H1 (cell line): ENCODE measurements around the gene MYO9A. TPM values are rescaled to one million over a fixed set of nuclear protein-coding genes. Genes with fewer than 3 reads are reported as not detected.

ENCODE experiments used
- CTCF ChIA-PET: fragments of 300-600 bp; sonication (Branson Sonifier 250); formaldehyde crosslinking; loops from one replicate; lab custom pipeline; 2021; ENCODE audit not compliant: partially characterized antibody; lab: Charles Lee
- POLR2A ChIA-PET: fragments of 300-600 bp; sonication (Branson Sonifier 250); formaldehyde crosslinking; loops from one replicate; lab custom pipeline; 2021; ENCODE audit warnings: inconsistent platforms; ENCODE audit not compliant: partially characterized antibody; lab: Charles Lee
- DNase-seq, 2 experiments: peaks; one replicate each; pipeline versions ENCODE4 v3.0.0 to v3.0.0-alpha.2; 2010 to 2022; ENCODE audit warnings: low spot score in 2 of 2, low read depth in 1 of 2, mixed read lengths in 1 of 2
- FAIRE-seq: peaks from 2 replicates; lab custom pipeline; 2011; peaks lifted over from hg19 to GRCh38; lab: Jason Lieb, UNC
- H2AFZ ChIP-seq: 2 replicates; pipeline ENCODE4 v1.8.1; 2012; ENCODE audit warnings: low read length, inconsistent platforms
- H2AK5ac ChIP-seq: 2 replicates; pipeline ENCODE4 v1.6.1; 2013; ENCODE audit warnings: low read depth, low read length
- H2BK120ac ChIP-seq: replicated peaks from 2 replicates; pipeline ENCODE3; 2013; ENCODE audit warnings: low read depth, low read length, inconsistent platforms
- H2BK12ac ChIP-seq: 2 replicates; pipeline ENCODE4 v1.6.1; 2013; ENCODE audit warnings: low read depth, low read length
- H2BK15ac ChIP-seq: 2 replicates; pipeline ENCODE4 v1.6.1; 2013; ENCODE audit warnings: low read length
- H2BK20ac ChIP-seq: 2 replicates; pipeline ENCODE4 v1.6.1; 2013; ENCODE audit warnings: low read length
- H2BK5ac ChIP-seq: 2 replicates; pipeline ENCODE4 v1.6.1; 2013; ENCODE audit warnings: low read depth, low read length
- H3K14ac ChIP-seq: 2 replicates; pipeline ENCODE4 v1.6.1; 2013; ENCODE audit warnings: inconsistent platforms; ENCODE audit not compliant: insufficient read length
- H3K18ac ChIP-seq: 2 replicates; pipeline ENCODE4 v1.6.1; 2013; ENCODE audit warnings: low read length; ENCODE audit errors: extremely low read depth
- H3K23ac ChIP-seq: 2 replicates; pipeline ENCODE4 v1.6.1; 2013; ENCODE audit warnings: inconsistent platforms; ENCODE audit not compliant: insufficient read length
- H3K23me2 ChIP-seq: 2 replicates; pipeline ENCODE4 v1.6.1; 2013; ENCODE audit warnings: low read depth, low read length
- H3K27ac ChIP-seq: 2 replicates; pipeline ENCODE4 v1.6.1; 2011; ENCODE audit warnings: low read depth, low read length, inconsistent platforms
- H3K27me3 ChIP-seq, 4 experiments: replicated peaks in 1 of 4; 1 replicate in 1 of 4; 2 replicates in 3 of 4; pipeline versions ENCODE4 v1.6.1 to v1.8.1; 2011 to 2013; ENCODE audit warnings: low read length in 3 of 4, mild to moderate bottlenecking in 3 of 4, inconsistent platforms in 2 of 4, mixed read lengths in 2 of 4, moderate library complexity in 1 of 4; ENCODE audit not compliant: control insufficient read depth in 3 of 4, insufficient read depth in 3 of 4; ENCODE audit errors: extremely low read depth in 1 of 4
- H3K36me3 ChIP-seq, 4 experiments: 2 replicates each; pipeline versions ENCODE4 v1.6.1 to v1.8.1; 2011 to 2013; ENCODE audit warnings: mild to moderate bottlenecking in 4 of 4, low read length in 3 of 4, moderate library complexity in 2 of 4, control low read depth in 1 of 4, inconsistent platforms in 1 of 4; ENCODE audit not compliant: insufficient read depth in 4 of 4, control insufficient read depth in 2 of 4
- H3K4ac ChIP-seq: replicated peaks from 2 replicates; pipeline ENCODE3; 2013; ENCODE audit warnings: low read length, low read depth, mixed read lengths, inconsistent platforms; ENCODE audit not compliant: insufficient read length
- H3K4me1 ChIP-seq, 4 experiments: replicated peaks in 1 of 4; 1 replicate in 1 of 4; 2 replicates in 3 of 4; pipeline versions ENCODE4 v1.6.1 to v1.8.1; 2011 to 2013; ENCODE audit warnings: low read length in 3 of 4, inconsistent platforms in 2 of 4, mixed read lengths in 1 of 4; ENCODE audit not compliant: insufficient read depth in 4 of 4, control insufficient read depth in 3 of 4
- H3K4me2 ChIP-seq, 2 experiments: 2 replicates each; pipeline versions ENCODE4 v1.6.1 to v1.8.1; 2011 to 2013; ENCODE audit warnings: low read depth in 2 of 2, low read length in 2 of 2, control low read depth in 1 of 2, inconsistent platforms in 1 of 2, mild to moderate bottlenecking in 1 of 2; ENCODE audit not compliant: insufficient read depth in 1 of 2
- H3K4me3 ChIP-seq, 4 experiments: fragments of 200-600, 300-600 bp in 1 of 4; sonication (generic), shearing (Covaris generic), sonication (Bioruptor Twin) in 1 of 4; 2 replicates each; pipeline versions ENCODE4 v1.5.1 to v1.8.1; 2011 to 2016; ENCODE audit warnings: low read length in 4 of 4, low read depth in 3 of 4, control low read depth in 2 of 4, inconsistent platforms in 2 of 4, mild to moderate bottlenecking in 2 of 4, mixed read lengths in 1 of 4, moderate library complexity in 1 of 4; ENCODE audit not compliant: insufficient read depth in 2 of 4; ENCODE audit errors: extremely low read depth in 1 of 4
- H3K56ac ChIP-seq: replicated peaks from 2 replicates; pipeline ENCODE3; 2013; ENCODE audit warnings: low read depth, mild to moderate bottlenecking, mixed read lengths, low read length, inconsistent platforms; ENCODE audit not compliant: insufficient read length
- H3K79me1 ChIP-seq: 2 replicates; pipeline ENCODE4 v1.6.1; 2013; ENCODE audit warnings: low read depth, low read length, control low read depth
- H3K79me2 ChIP-seq, 2 experiments: 2 replicates each; pipeline versions ENCODE4 v1.6.1 to v1.8.1; 2012 to 2013; ENCODE audit warnings: low read length in 2 of 2, mild to moderate bottlenecking in 2 of 2, inconsistent platforms in 1 of 2; ENCODE audit not compliant: insufficient read depth in 2 of 2, control insufficient read depth in 1 of 2
- H3K9ac ChIP-seq, 4 experiments: replicated peaks in 1 of 4; 1 replicate in 1 of 4; 2 replicates in 3 of 4; pipeline versions ENCODE4 v1.6.1 to v1.8.1; 2011 to 2013; ENCODE audit warnings: low read depth in 3 of 4, low read length in 3 of 4, control low read depth in 2 of 4, mild to moderate bottlenecking in 2 of 4, moderate library complexity in 2 of 4, inconsistent platforms in 1 of 4; ENCODE audit errors: extremely low read depth in 1 of 4
- H3K9me3 ChIP-seq, 2 experiments: 2 replicates each; pipeline versions ENCODE4 v1.6.1 to v1.8.1; 2012 to 2013; ENCODE audit warnings: mild to moderate bottlenecking in 2 of 2, moderate library complexity in 2 of 2, control low read depth in 1 of 2, inconsistent platforms in 1 of 2, low read depth in 1 of 2, low read length in 1 of 2, mixed read lengths in 1 of 2; ENCODE audit not compliant: insufficient read depth in 2 of 2
- H4K20me1 ChIP-seq, 2 experiments: replicated peaks in 1 of 2; 2 replicates each; pipeline versions ENCODE3 to v1.8.1; 2011 to 2013; ENCODE audit warnings: inconsistent platforms in 2 of 2, low read length in 2 of 2, mild to moderate bottlenecking in 1 of 2; ENCODE audit not compliant: insufficient read depth in 2 of 2, control insufficient read depth in 1 of 2
- H4K5ac ChIP-seq: 2 replicates; pipeline ENCODE4 v1.6.1; 2013; ENCODE audit warnings: low read length, low read depth, mixed read lengths, inconsistent platforms; ENCODE audit not compliant: insufficient read length
- H4K8ac ChIP-seq: 2 replicates; pipeline ENCODE4 v1.8.0; 2013; ENCODE audit warnings: mild to moderate bottlenecking, moderate library complexity, low read length, inconsistent platforms; ENCODE audit not compliant: insufficient read depth; ENCODE audit errors: extremely low read depth
- H4K91ac ChIP-seq: replicated peaks from 2 replicates; pipeline ENCODE3; 2013; ENCODE audit warnings: low read length, mixed read lengths, inconsistent platforms; ENCODE audit not compliant: insufficient read length
- CBX5 ChIP-seq: fragments of 300-800, 300-1000 bp; sonication (generic); IDR thresholded peaks from 2 replicates; pipeline ENCODE4 v1.7.1; 2016; ENCODE audit warnings: antibody characterized with exemption, low read length, low read depth
- CEBPB ChIP-seq: IDR thresholded peaks from 2 replicates; pipeline ENCODE4 v1.6.1; 2012; ENCODE audit warnings: low read depth, low read length
- NANOG ChIP-seq: IDR thresholded peaks from 2 replicates; pipeline ENCODE4 v1.6.1; 2011; ENCODE audit warnings: low read length, low read depth, mild to moderate bottlenecking, inconsistent platforms; ENCODE audit not compliant: insufficient read depth, poor library complexity, severe bottlenecking
- PHF8 ChIP-seq: fragments of 200-600 bp; sonication (generic); conservative IDR thresholded peaks from 2 replicates; pipeline ENCODE4 v1.7.1; 2012; ENCODE audit warnings: low read depth, mild to moderate bottlenecking, inconsistent platforms, low read length, moderate library complexity
- POLR2AphosphoS5 ChIP-seq: IDR thresholded peaks from 2 replicates; pipeline ENCODE4 v1.6.1; 2011; ENCODE audit warnings: low read depth, low read length
- RAD21 ChIP-seq, 2 experiments: IDR thresholded peaks in 1 of 2; conservative IDR thresholded peaks in 1 of 2; 2 replicates each; pipeline ENCODE4 v1.6.1; 2011; ENCODE audit warnings: low read depth in 2 of 2, low read length in 2 of 2, improper control_type of control experiment in 1 of 2, inconsistent platforms in 1 of 2, mild to moderate bottlenecking in 1 of 2, moderate library complexity in 1 of 2
- RFX5 ChIP-seq: IDR thresholded peaks from 2 replicates; pipeline ENCODE4 v1.6.1; 2011; ENCODE audit warnings: low read depth, low read length, improper control_type of control experiment, borderline replicate concordance
- TAF1 ChIP-seq: IDR thresholded peaks from 2 replicates; pipeline ENCODE4 v1.6.1; 2011; ENCODE audit warnings: mild to moderate bottlenecking, low read depth, low read length
- YY1 ChIP-seq: IDR thresholded peaks from 2 replicates; pipeline ENCODE4 v1.6.1; 2011; ENCODE audit warnings: low read depth, mild to moderate bottlenecking, low read length
- WGBS, 2 experiments: shearing (Covaris generic) in 1 of 2; methylation state at CpG; one replicate each; pipeline versions ENCODE4 v1.1.6 to v1.1.7; 2013 to 2015; ENCODE audit warnings: low lambda C conversion rate in 2 of 2, mixed read lengths in 2 of 2, inconsistent platforms in 1 of 2, low coverage in 1 of 2, missing lambda C conversion rate in 1 of 2; ENCODE audit not compliant: insufficient replicate concordance in 2 of 2, insufficient coverage in 1 of 2, insufficient read length in 1 of 2; ENCODE audit errors: extremely low coverage in 1 of 2, missing lambda C conversion rate in 1 of 2; 5-methylcytosine and 5-hydroxymethylcytosine counted together
- polyA plus RNA-seq, 7 experiments: library from polyadenylated mRNA; depleted of rRNA in 3 of 7; stranded (reverse) in 5 of 7; unstranded in 2 of 7; fragments of >200 nt in 5 of 7; fragments of 200-250 nt in 2 of 7; gene quantifications; 1 replicate in 5 of 7; 2 replicates in 1 of 7; 4 replicates in 1 of 7; pipeline versions ENCODE4 v1.2.1 to v1.2.3, GENCODE V29; 2011 to 2013; ENCODE audit warnings: missing spikeins in 2 of 7, mixed read lengths in 2 of 7
- total RNA-seq: library from RNA; stranded (reverse); fragmentation: NEBNext Ultra II Directional; extraction: Animal tissue kit (Norgen Biotek cat#: 25700); gene quantifications from 2 replicates; pipeline ENCODE4 v1.2.1, GENCODE V29; 2021
- TF ChIP-seq, protein P1 (sequence below): IDR thresholded peaks from 2 replicates; pipeline ENCODE4 v1.6.1; 2012; ENCODE audit warnings: inconsistent platforms
- TF ChIP-seq, protein P2 (sequence below): IDR thresholded peaks from 2 replicates; pipeline ENCODE4 v1.6.1; 2011; ENCODE audit warnings: low read length, improper control_type of control experiment

MYO9A gene
- total and polyA plus RNA-seq, 2 of the 8 experiments (the other 6 are each of a cell fraction or from before 2014, with no cell fraction given), result 3.9 to 26.0 TPM

DNA sequence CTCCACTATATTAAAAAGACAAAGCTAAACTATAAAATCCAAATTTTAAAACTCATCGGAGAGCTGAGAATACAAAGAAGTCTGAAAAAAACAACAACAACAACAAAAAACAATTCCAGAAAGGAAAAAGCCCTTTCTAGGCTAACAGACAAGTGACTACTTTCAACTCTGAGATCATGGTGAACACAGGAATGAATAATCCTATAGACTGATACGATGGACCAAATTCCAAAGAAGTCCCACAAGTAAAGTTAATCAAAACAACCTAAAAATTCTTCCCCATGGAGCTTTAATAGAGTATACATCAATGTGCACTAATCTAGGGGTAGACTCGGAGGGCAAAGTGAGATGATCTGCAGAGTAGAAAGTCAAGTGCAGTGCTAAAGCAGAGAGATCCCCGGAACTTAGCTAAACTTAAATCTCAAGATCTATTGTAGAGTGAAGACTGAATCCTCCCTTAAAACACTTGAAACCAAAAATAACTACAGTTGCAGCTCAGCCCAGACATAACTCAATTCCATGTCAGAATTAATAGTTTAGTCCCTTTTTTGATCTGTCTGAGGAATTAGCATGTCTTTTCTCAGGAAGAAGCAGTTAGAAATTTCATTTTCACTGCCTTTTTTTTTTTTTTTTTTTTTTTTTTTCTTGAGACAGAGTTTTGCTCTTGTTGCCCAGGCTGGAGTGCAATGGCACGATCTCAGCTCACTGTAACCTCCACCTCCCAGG lies 43.5 kb downstream of the MYO9A start:
- no peaks in the 10 kb centered on the region for H4K20me1 ChIP-seq
- no peak overlapping the region for H3K9ac ChIP-seq
- 94% methylated on average over 5 of the region's 5 CpGs; no CpG with 5 or more reads in 1 of the 2 experiments for WGBS, 2 experiments
- no peak overlapping the region for H2BK120ac ChIP-seq
- ChIA-PET POLR2A (no interaction called here), CTCF (interaction anchor here (0.6 to 1.0 kb wide), 2 partner anchors 33 to 71 kb away, joined by 3 to 4 read pairs; no protein-coding TSS in a partner anchor)
- H3K79me1 ChIP-seq, result no peaks in the 10 kb centered on the region
- no peak overlapping the region for H4K8ac ChIP-seq
- no peak overlapping the region for H3K4me3 ChIP-seq
- no peaks in the 10 kb centered on the region; a peak in 1 of 4 replicates for H3K79me2 ChIP-seq
- no peaks in the 10 kb centered on the region for H3K4me1 ChIP-seq
- H4K91ac ChIP-seq, result no peak overlapping the region
- no peak for FAIRE-seq
- no peak overlapping the region for H3K14ac ChIP-seq
- H2BK15ac ChIP-seq, result no peak overlapping the region
- no peaks in the 10 kb centered on the region for H3K36me3 ChIP-seq
- no peak overlapping the region for H2BK5ac ChIP-seq
- no peak overlapping the region for H4K5ac ChIP-seq
- no peak overlapping the region for H2AK5ac ChIP-seq
- H3K23me2 ChIP-seq, result no peaks in the 10 kb centered on the region
- H3K56ac ChIP-seq, result no peak overlapping the region
- no peak overlapping the region for H2BK12ac ChIP-seq
- no peak overlapping the region for H3K27ac ChIP-seq
- H3K9me3 ChIP-seq, result no peaks in the 10 kb centered on the region
- no peak overlapping the region for H3K4me2 ChIP-seq
- no peak overlapping the region for H3K23ac ChIP-seq
- no peak for DNase-seq
- no peaks in the 10 kb centered on the region for H3K27me3 ChIP-seq
- TF ChIP-seq TAF1 (no peak), RAD21 (IDR thresholded peaks at IDR 0.05 in 1 of 2, conservative IDR thresholded peaks at IDR 0.05 in 1 of 2; ENCODE audit: low read depth in 2 of 2, low read length in 2 of 2) (no peak), POLR2AphosphoS5 (no peak), RFX5 (no peak), NANOG (no peak), PHF8 (no peak), YY1 (no peak), CBX5 (no peak), CEBPB (no peak)
- TF ChIP-seq, protein P1, sequence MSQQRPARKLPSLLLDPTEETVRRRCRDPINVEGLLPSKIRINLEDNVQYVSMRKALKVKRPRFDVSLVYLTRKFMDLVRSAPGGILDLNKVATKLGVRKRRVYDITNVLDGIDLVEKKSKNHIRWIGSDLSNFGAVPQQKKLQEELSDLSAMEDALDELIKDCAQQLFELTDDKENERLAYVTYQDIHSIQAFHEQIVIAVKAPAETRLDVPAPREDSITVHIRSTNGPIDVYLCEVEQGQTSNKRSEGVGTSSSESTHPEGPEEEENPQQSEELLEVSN, result no peak
- TF ChIP-seq, protein P2, sequence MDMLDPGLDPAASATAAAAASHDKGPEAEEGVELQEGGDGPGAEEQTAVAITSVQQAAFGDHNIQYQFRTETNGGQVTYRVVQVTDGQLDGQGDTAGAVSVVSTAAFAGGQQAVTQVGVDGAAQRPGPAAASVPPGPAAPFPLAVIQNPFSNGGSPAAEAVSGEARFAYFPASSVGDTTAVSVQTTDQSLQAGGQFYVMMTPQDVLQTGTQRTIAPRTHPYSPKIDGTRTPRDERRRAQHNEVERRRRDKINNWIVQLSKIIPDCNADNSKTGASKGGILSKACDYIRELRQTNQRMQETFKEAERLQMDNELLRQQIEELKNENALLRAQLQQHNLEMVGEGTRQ, result no peak
- H3K18ac ChIP-seq, result no peak overlapping the region
- H2BK20ac ChIP-seq, result no peak overlapping the region
- no peak overlapping the region for H2AFZ ChIP-seq
- H3K4ac ChIP-seq, result no peak overlapping the region
